ENCODE results near the gene SKIC2. TPM values are rescaled to one million over a fixed set of nuclear protein-coding genes. Genes with fewer than 3 reads are reported as not detected.

The SKIC2 gene
- total and polyA plus RNA-seq, 10 of the 15 experiments (the other 5 are each of a cell fraction or from before 2014, with no cell fraction given), result 3.3 to 79.2 (median 32.5) TPM

- ChIA-PET POLR2A (interaction anchor here (0.6 kb wide), 1 partner anchor 413 kb away, joined by 3 read pairs; no protein-coding TSS in a partner anchor), CTCF (no interaction called here), SMC1A (ENCODE audit: uncharacterized antibody, unreplicated experiment) (no interaction called here), RAD21 (ENCODE audit: unreplicated experiment) (no interaction called here)
- no peaks in the 10 kb centered on the region for H3K27me3 ChIP-seq (replicated peaks in 1 of 2; ENCODE audit: control insufficient read depth in 2 of 2, insufficient read depth in 2 of 2, low read length in 1 of 2)
- H3K9ac ChIP-seq (ENCODE audit: control insufficient read depth, insufficient read depth, low read length), result no peak overlapping the region
- DNase-seq (ENCODE audit: low read depth, low spot score) (no peak), ATAC-seq (no peak), FAIRE-seq (no peak)
- no peak overlapping the region for H2AFZ ChIP-seq (ENCODE audit: control insufficient read depth, low read depth, low read length)
- no peak overlapping the region for H3K4me3 ChIP-seq
- H3K36me3 ChIP-seq (ENCODE audit: control insufficient read depth in 2 of 2, insufficient read depth in 2 of 2, low read length in 1 of 2), result no peaks in the 10 kb centered on the region; a peak in 1 of 4 replicates
- intact Hi-C loops (cut with micrococcal nuclease; ENCODE audit: unreplicated experiment) (no loop called here), in situ Hi-C loops (cut with MboI) (loop anchor here (10.0 kb wide), 1 partner anchor 56 kb away; the partner anchor contains the start of gene CYP21A2)
- no peaks in the 10 kb centered on the region for H3K4me1 ChIP-seq (ENCODE audit: control insufficient read depth, insufficient read depth, low read length)
- no TSS peak for BruUV-seq (replicated peaks)
- no peak overlapping the region for H3K27ac ChIP-seq (ENCODE audit: control insufficient read depth, insufficient read depth)
- WGBS (ENCODE audit: insufficient coverage, insufficient replicate concordance, low lambda C conversion rate, missing lambda C conversion rate), result 82% methylated on average over 5 of the region's 5 CpGs
- H3K4me2 ChIP-seq (ENCODE audit: control insufficient read depth, insufficient read depth), result no peak overlapping the region
- H3K9me3 ChIP-seq (replicated peaks; ENCODE audit: control insufficient read depth, insufficient read depth, low read length), result no peaks in the 10 kb centered on the region
- no peaks in the 10 kb centered on the region for H4K20me1 ChIP-seq (ENCODE audit: control insufficient read depth, insufficient read depth)
- no peaks in the 10 kb centered on the region for H3K79me2 ChIP-seq (ENCODE audit: control insufficient read depth, insufficient read depth, low read length)
- TF ChIP-seq SKIL (IDR thresholded peaks at IDR 0.05; ENCODE audit: low read depth, poor library complexity, severe bottlenecking) (no peak), CBFB (IDR thresholded peaks at IDR 0.05; ENCODE audit: low read depth) (no peak), ETV6 (conservative IDR thresholded peaks at IDR 0.05 in 1 of 2, IDR thresholded peaks at IDR 0.05 in 1 of 2; ENCODE audit: borderline replicate concordance in 1 of 2, low read depth in 1 of 2) (no peak), SREBF2 (IDR thresholded peaks at IDR 0.05; ENCODE audit: low read length) (no peak), NRF1 (conservative IDR thresholded peaks at IDR 0.05; ENCODE audit: low read depth, low read length) (no peak), NFYB (IDR thresholded peaks at IDR 0.05; ENCODE audit: insufficient read depth, low read depth, low read length) (no peak), EED (IDR thresholded peaks at IDR 0.05; ENCODE audit: low read depth) (no peak), RBBP5 (conservative IDR thresholded peaks at IDR 0.05) (no peak), SMARCA5 (IDR thresholded peaks at IDR 0.05) (no peak), FOXM1 (IDR thresholded peaks at IDR 0.05; ENCODE audit: low read depth, low read length) (no peak), CHD2 (IDR thresholded peaks at IDR 0.05; ENCODE audit: borderline replicate concordance, low read depth, low read length) (no peak)
- TF ChIP-seq, protein P1, sequence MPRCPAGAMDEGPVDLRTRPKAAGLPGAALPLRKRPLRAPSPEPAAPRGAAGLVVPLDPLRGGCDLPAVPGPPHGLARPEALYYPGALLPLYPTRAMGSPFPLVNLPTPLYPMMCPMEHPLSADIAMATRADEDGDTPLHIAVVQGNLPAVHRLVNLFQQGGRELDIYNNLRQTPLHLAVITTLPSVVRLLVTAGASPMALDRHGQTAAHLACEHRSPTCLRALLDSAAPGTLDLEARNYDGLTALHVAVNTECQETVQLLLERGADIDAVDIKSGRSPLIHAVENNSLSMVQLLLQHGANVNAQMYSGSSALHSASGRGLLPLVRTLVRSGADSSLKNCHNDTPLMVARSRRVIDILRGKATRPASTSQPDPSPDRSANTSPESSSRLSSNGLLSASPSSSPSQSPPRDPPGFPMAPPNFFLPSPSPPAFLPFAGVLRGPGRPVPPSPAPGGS (IDR thresholded peaks at IDR 0.05; ENCODE audit: borderline replicate concordance, insufficient read depth, low read depth, low read length, poor library complexity, severe bottlenecking), result no peak
- TF ChIP-seq, protein P2, sequence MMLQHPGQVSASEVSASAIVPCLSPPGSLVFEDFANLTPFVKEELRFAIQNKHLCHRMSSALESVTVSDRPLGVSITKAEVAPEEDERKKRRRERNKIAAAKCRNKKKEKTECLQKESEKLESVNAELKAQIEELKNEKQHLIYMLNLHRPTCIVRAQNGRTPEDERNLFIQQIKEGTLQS (IDR thresholded peaks at IDR 0.05; ENCODE audit: borderline replicate concordance, extremely low read depth, low read depth, low read length), result no peak
- TF ChIP-seq, protein P3, sequence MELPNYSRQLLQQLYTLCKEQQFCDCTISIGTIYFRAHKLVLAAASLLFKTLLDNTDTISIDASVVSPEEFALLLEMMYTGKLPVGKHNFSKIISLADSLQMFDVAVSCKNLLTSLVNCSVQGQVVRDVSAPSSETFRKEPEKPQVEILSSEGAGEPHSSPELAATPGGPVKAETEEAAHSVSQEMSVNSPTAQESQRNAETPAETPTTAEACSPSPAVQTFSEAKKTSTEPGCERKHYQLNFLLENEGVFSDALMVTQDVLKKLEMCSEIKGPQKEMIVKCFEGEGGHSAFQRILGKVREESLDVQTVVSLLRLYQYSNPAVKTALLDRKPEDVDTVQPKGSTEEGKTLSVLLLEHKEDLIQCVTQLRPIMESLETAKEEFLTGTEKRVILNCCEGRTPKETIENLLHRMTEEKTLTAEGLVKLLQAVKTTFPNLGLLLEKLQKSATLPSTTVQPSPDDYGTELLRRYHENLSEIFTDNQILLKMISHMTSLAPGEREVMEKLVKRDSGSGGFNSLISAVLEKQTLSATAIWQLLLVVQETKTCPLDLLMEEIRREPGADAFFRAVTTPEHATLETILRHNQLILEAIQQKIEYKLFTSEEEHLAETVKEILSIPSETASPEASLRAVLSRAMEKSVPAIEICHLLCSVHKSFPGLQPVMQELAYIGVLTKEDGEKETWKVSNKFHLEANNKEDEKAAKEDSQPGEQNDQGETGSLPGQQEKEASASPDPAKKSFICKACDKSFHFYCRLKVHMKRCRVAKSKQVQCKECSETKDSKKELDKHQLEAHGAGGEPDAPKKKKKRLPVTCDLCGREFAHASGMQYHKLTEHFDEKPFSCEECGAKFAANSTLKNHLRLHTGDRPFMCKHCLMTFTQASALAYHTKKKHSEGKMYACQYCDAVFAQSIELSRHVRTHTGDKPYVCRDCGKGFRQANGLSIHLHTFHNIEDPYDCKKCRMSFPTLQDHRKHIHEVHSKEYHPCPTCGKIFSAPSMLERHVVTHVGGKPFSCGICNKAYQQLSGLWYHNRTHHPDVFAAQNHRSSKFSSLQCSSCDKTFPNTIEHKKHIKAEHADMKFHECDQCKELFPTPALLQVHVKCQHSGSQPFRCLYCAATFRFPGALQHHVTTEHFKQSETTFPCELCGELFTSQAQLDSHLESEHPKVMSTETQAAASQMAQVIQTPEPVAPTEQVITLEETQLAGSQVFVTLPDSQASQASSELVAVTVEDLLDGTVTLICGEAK (IDR thresholded peaks at IDR 0.05; ENCODE audit: borderline replicate concordance), result no peak
- TF ChIP-seq, protein P4, sequence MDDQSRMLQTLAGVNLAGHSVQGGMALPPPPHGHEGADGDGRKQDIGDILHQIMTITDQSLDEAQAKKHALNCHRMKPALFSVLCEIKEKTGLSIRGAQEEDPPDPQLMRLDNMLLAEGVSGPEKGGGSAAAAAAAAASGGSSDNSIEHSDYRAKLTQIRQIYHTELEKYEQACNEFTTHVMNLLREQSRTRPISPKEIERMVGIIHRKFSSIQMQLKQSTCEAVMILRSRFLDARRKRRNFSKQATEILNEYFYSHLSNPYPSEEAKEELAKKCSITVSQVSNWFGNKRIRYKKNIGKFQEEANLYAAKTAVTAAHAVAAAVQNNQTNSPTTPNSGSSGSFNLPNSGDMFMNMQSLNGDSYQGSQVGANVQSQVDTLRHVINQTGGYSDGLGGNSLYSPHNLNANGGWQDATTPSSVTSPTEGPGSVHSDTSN (IDR thresholded peaks at IDR 0.05; ENCODE audit: insufficient replicate concordance, low read depth, low read length), result no peak
Measured at GRCh38 chr6:31978831-31979230, 19.9 kb downstream of the SKIC2 start.

Measured in GM12878 (cell line).